HG02623 (cell line): Measurements from ENCODE around the gene SBF2.
"Not testable (repeated sequence)": the region's sequence is repeated elsewhere in the genome, so short reads cannot be mapped to it uniquely, and the experiment has no call there.

Experiments
- ATAC-seq: cut with Tn5 transposase; IDR thresholded peaks from one replicate; pipeline ENCODE4 v1.9.1; 2021; ENCODE audit warnings: moderate library complexity; ENCODE audit not compliant: unreplicated experiment

SBF2 gene

GRCh38 chr11:10268746-10269488 is 25.1 kb downstream of the SBF2 start:
- no peak for ATAC-seq

GRCh38 chr11:10267821-10268220 is 26.2 kb downstream of the SBF2 start:
- no peak for ATAC-seq

- ATAC-seq = no peak
These were observed 28.1 kb downstream of the SBF2 start for GRCh38 chr11:10265936-10266335.

GRCh38 chr11:10264716-10265115 is 29.3 kb downstream of the SBF2 start:
- not testable (repeated sequence) for ATAC-seq

GRCh38 chr11:10263929-10264328 is 30.1 kb downstream of the SBF2 start:
- ATAC-seq = no peak

- no peak for ATAC-seq
These were observed 32.2 kb downstream of the SBF2 start for GRCh38 chr11:10261821-10262220.

- no peak for ATAC-seq
These were observed 36.5 kb downstream of the SBF2 start for GRCh38 chr11:10257478-10257877.

- ATAC-seq = no peak
These were observed 38.5 kb downstream of the SBF2 start for GRCh38 chr11:10255388-10256125.

- not testable (repeated sequence) for ATAC-seq
These were observed 44.4 kb downstream of the SBF2 start for GRCh38 chr11:10249448-10250131.

- ATAC-seq = no peak
These were observed 47.0 kb downstream of the SBF2 start for GRCh38 chr11:10247011-10247410.

- ATAC-seq = no peak
These were observed 50.0 kb downstream of the SBF2 start for GRCh38 chr11:10243896-10244575.

GRCh38 chr11:10236840-10237239 is 57.2 kb downstream of the SBF2 start:
- no peak for ATAC-seq

GRCh38 chr11:10233581-10233980 is 60.4 kb downstream of the SBF2 start:
- ATAC-seq = no peak

- no peak for ATAC-seq
These were observed 61.3 kb downstream of the SBF2 start for GRCh38 chr11:10232756-10233155.

GRCh38 chr11:10231803-10232202 is 62.2 kb downstream of the SBF2 start:
- ATAC-seq = not testable (repeated sequence)

- no peak for ATAC-seq
These were observed 68.5 kb downstream of the SBF2 start for GRCh38 chr11:10225553-10225952.

- no peak for ATAC-seq
These were observed 71.6 kb downstream of the SBF2 start for GRCh38 chr11:10222399-10222798.

- ATAC-seq = no peak
These were observed 72.7 kb downstream of the SBF2 start for GRCh38 chr11:10221342-10221741.

- no peak for ATAC-seq
These were observed 82.5 kb downstream of the SBF2 start for GRCh38 chr11:10211470-10211869.

GRCh38 chr11:10209326-10209725 is 84.7 kb downstream of the SBF2 start:
- ATAC-seq = no peak

- ATAC-seq = no peak
These were observed 85.9 kb downstream of the SBF2 start for GRCh38 chr11:10208131-10208575.
